HEK293 (cell line): Measurements from ENCODE around the gene VAV3.

Experiments
- BCL11B ChIP-seq: fragments of 450-650 bp; formaldehyde crosslinking; IDR thresholded peaks from 2 replicates; pipeline ENCODE4 v1.5.1; 2016; ENCODE audit warnings: low read depth, missing biosample characterization, missing genetic modification characterization
- FEZF1 ChIP-seq: fragments of 450-650 bp; formaldehyde crosslinking; IDR thresholded peaks from 2 replicates; pipeline ENCODE4 v1.5.1; 2016; ENCODE audit warnings: missing biosample characterization, missing genetic modification characterization
- GLIS1 ChIP-seq: fragments of 450-650 bp; formaldehyde crosslinking; IDR thresholded peaks from 2 replicates; pipeline ENCODE4 v1.5.1; 2016; ENCODE audit warnings: missing biosample characterization, missing genetic modification characterization
- KLF10 ChIP-seq: fragments of 450-650 bp; IDR thresholded peaks from 2 replicates; pipeline ENCODE4 v1.5.1; 2018; ENCODE audit warnings: missing biosample characterization, mild to moderate bottlenecking, missing genetic modification characterization
- PRDM1 ChIP-seq: fragments of 450-650 bp; formaldehyde crosslinking; IDR thresholded peaks from 2 replicates; pipeline ENCODE4; 2016; ENCODE audit warnings: missing biosample characterization, missing genetic modification characterization
- PRDM6 ChIP-seq: fragments of 450-650 bp; formaldehyde crosslinking; IDR thresholded peaks from 2 replicates; pipeline ENCODE4 v1.5.1; 2017; ENCODE audit warnings: missing biosample characterization, missing genetic modification characterization
- TRIM28 ChIP-seq: IDR thresholded peaks from 2 replicates; pipeline ENCODE4 v1.6.1; 2011; ENCODE audit warnings: low read length, control low read depth, borderline replicate concordance
- TSHZ1 ChIP-seq: fragments of 450-650 bp; formaldehyde crosslinking; IDR thresholded peaks from 2 replicates; pipeline ENCODE4 v1.5.1; 2016; ENCODE audit warnings: missing biosample characterization, missing genetic modification characterization, borderline replicate concordance
- YY2 ChIP-seq: fragments of 450-650 bp; formaldehyde crosslinking; IDR thresholded peaks from 2 replicates; pipeline ENCODE4 v1.5.1; 2016; ENCODE audit warnings: missing biosample characterization, missing genetic modification characterization
- ZBTB17 ChIP-seq: fragments of 450-650 bp; formaldehyde crosslinking; IDR thresholded peaks from 2 replicates; pipeline ENCODE4 v1.5.1; 2016; ENCODE audit warnings: missing biosample characterization, missing genetic modification characterization
- ZBTB8A ChIP-seq: fragments of 450-650 bp; formaldehyde crosslinking; IDR thresholded peaks from 2 replicates; pipeline ENCODE4 v1.5.1; 2016; ENCODE audit warnings: missing biosample characterization, missing genetic modification characterization
- ZNF10 ChIP-seq: fragments of 450-650 bp; formaldehyde crosslinking; IDR thresholded peaks from 2 replicates; pipeline ENCODE4 v1.5.1; 2017; ENCODE audit warnings: missing biosample characterization, missing genetic modification characterization
- ZNF169 ChIP-seq: fragments of 450-650 bp; formaldehyde crosslinking; IDR thresholded peaks from 2 replicates; pipeline ENCODE4 v1.5.1; 2016; ENCODE audit warnings: missing biosample characterization, missing genetic modification characterization
- ZNF174 ChIP-seq: fragments of 450-650 bp; formaldehyde crosslinking; IDR thresholded peaks from 2 replicates; pipeline ENCODE4 v1.5.0; 2017; ENCODE audit warnings: missing biosample characterization, mild to moderate bottlenecking, missing genetic modification characterization
- ZNF184 ChIP-seq: fragments of 450-650 bp; IDR thresholded peaks from 2 replicates; pipeline ENCODE4 v1.5.1; 2018; ENCODE audit warnings: missing biosample characterization, mild to moderate bottlenecking, missing genetic modification characterization
- ZNF324 ChIP-seq: fragments of 450-650 bp; formaldehyde crosslinking; IDR thresholded peaks from 2 replicates; pipeline ENCODE4 v1.5.1; 2016; ENCODE audit warnings: missing biosample characterization, missing genetic modification characterization
- ZNF350 ChIP-seq: fragments of 450-650 bp; formaldehyde crosslinking; IDR thresholded peaks from 2 replicates; pipeline ENCODE4 v1.5.0; 2017; ENCODE audit warnings: missing biosample characterization, mild to moderate bottlenecking, missing genetic modification characterization
- ZNF423 ChIP-seq: fragments of 450-650 bp; formaldehyde crosslinking; IDR thresholded peaks from 2 replicates; pipeline ENCODE4 v1.5.1; 2016; ENCODE audit warnings: missing biosample characterization, missing genetic modification characterization
- ZNF449 ChIP-seq: fragments of 450-650 bp; formaldehyde crosslinking; IDR thresholded peaks from 2 replicates; pipeline ENCODE4 v1.5.1; 2017; ENCODE audit warnings: missing biosample characterization, mild to moderate bottlenecking, missing genetic modification characterization, moderate library complexity
- ZNF48 ChIP-seq: fragments of 450-650 bp; formaldehyde crosslinking; IDR thresholded peaks from 2 replicates; pipeline ENCODE4 v1.5.1; 2016; ENCODE audit warnings: missing biosample characterization, missing genetic modification characterization
- ZNF530 ChIP-seq: fragments of 450-650 bp; formaldehyde crosslinking; IDR thresholded peaks from 2 replicates; pipeline ENCODE4 v1.5.1; 2016; ENCODE audit warnings: low read depth, missing biosample characterization, missing genetic modification characterization
- ZNF544 ChIP-seq: fragments of 450-650 bp; formaldehyde crosslinking; IDR thresholded peaks from 2 replicates; pipeline ENCODE4 v1.5.0; 2017; ENCODE audit warnings: missing biosample characterization, missing genetic modification characterization
- ZNF580 ChIP-seq: fragments of 450-650 bp; formaldehyde crosslinking; IDR thresholded peaks from 2 replicates; pipeline ENCODE4 v1.5.1; 2016; ENCODE audit warnings: missing biosample characterization, missing genetic modification characterization
- ZNF626 ChIP-seq: fragments of 450-650 bp; sonication (Bioruptor Pico); formaldehyde crosslinking; IDR thresholded peaks from 2 replicates; pipeline ENCODE4 v1.5.1; 2018; ENCODE audit warnings: missing biosample characterization, missing genetic modification characterization, inconsistent platforms
- ZNF629 ChIP-seq: fragments of 450-650 bp; formaldehyde crosslinking; IDR thresholded peaks from 2 replicates; pipeline ENCODE4 v1.5.1; 2017; ENCODE audit warnings: missing biosample characterization, missing genetic modification characterization
- ZNF768 ChIP-seq: fragments of 450-650 bp; formaldehyde crosslinking; IDR thresholded peaks from 2 replicates; pipeline ENCODE4 v1.5.1; 2018; ENCODE audit warnings: missing biosample characterization, mild to moderate bottlenecking, missing genetic modification characterization
- ZNF776 ChIP-seq: fragments of 450-650 bp; formaldehyde crosslinking; IDR thresholded peaks from 2 replicates; pipeline ENCODE4 v1.5.0; 2017; ENCODE audit warnings: missing biosample characterization, missing genetic modification characterization, borderline replicate concordance

The VAV3 gene

GRCh38 chr1:107669996-107670395, 295.0 kb downstream of the VAV3 start (continued):
- TF ChIP-seq GLIS1 (tag by site-specific recombination): peak; percentile 31
- TF ChIP-seq ZNF449 (tag by site-specific recombination): no peak
- TF ChIP-seq ZNF48 (tag by site-specific recombination): no peak
- TF ChIP-seq TSHZ1 (tag by site-specific recombination): no peak
- no peak for TF ChIP-seq ZNF776 (tag by site-specific recombination)
- peak; percentile 65; the same call in 1 of the 2 replicates for TF ChIP-seq ZNF184 (tag by site-specific recombination)
- TF ChIP-seq ZNF10 (tag by site-specific recombination): 0 out of 2 replicates have a peak, but pooled peaks have one; percentile 22
- no peak for TF ChIP-seq ZNF530 (tag by site-specific recombination)
- peak; percentile 69; the same call in 1 of the 2 replicates for TF ChIP-seq ZNF768
- no peak for TF ChIP-seq ZBTB8A (tag by site-specific recombination)
- no peak for TF ChIP-seq ZNF174 (tag by site-specific recombination)
- 0 out of 2 replicates have a peak, but pooled peaks have one; percentile 9 for TF ChIP-seq ZNF629 (tag by site-specific recombination)
- no peak for TF ChIP-seq FEZF1 (tag by site-specific recombination)
- 0 out of 2 replicates have a peak, but pooled peaks have one; percentile 52 for TF ChIP-seq ZNF350 (tag by site-specific recombination)
- no peak for TF ChIP-seq YY2 (tag by site-specific recombination)
- peak; percentile 65; the same call in 1 of the 2 replicates for TF ChIP-seq ZNF324 (tag by site-specific recombination)
- TF ChIP-seq ZNF423 (tag by site-specific recombination): no peak
- TF ChIP-seq PRDM6 (tag by site-specific recombination): no peak
- TF ChIP-seq ZNF580 (tag by site-specific recombination): peak; percentile 64
- 0 out of 2 replicates have a peak, but pooled peaks have one; percentile 35 for TF ChIP-seq ZBTB17
- TF ChIP-seq ZNF544: peak; percentile 76; the same call in 1 of the 2 replicates
- TF ChIP-seq ZNF169: no peak
- TF ChIP-seq ZNF626 (tag by site-specific recombination): 0 out of 2 replicates have a peak, but pooled peaks have one; percentile 14
- no peak for TF ChIP-seq TRIM28
- no peak for TF ChIP-seq BCL11B (tag by site-specific recombination)
- TF ChIP-seq KLF10 (tag by site-specific recombination): peak; percentile 24; the same call in 1 of the 2 replicates
- no peak for TF ChIP-seq PRDM1 (tag by site-specific recombination)
